Stimulated activated naive B cell treated with anti-CD40 and anti-IgM and Interleukin-4, amounts not matched to agents 10 μg/mL and 1 μg/mL and 100 μg/mL, for 72 hours (primary cell): Measurements from ENCODE around the gene C16orf90.
A peak's percentile ranks its signal among the peaks of the same experiment; 100 is the strongest.
"Not testable (repeated sequence)": the region's sequence is repeated elsewhere in the genome, so short reads cannot be mapped to it uniquely, and the experiment has no call there.

ENCODE experiments used
- ATAC-seq, 2 donors: fragments of 150-1000 bp; cut with Tn5 transposase; replicated peaks; 2 replicates each; pipeline ENCODE4 v1.10.0; 2021; ENCODE audit warnings: moderate library complexity in 1 of 2
- DNase-seq: peaks from one replicate; pipeline ENCODE4 v3.0.0; 2021
- H3K27ac Mint-ChIP-seq: one replicate; pipeline ENCODE4 v1.8.0; 2022; ENCODE audit warnings: mild to moderate bottlenecking, mixed read lengths
- H3K27me3 Mint-ChIP-seq, 2 donors: one replicate each; pipeline ENCODE4 v1.8.0; 2022; ENCODE audit warnings: mixed read lengths in 2 of 2
- H3K36me3 Mint-ChIP-seq, 2 donors: one replicate each; pipeline ENCODE4 v1.8.0; 2022; ENCODE audit warnings: mixed read lengths in 2 of 2, mild to moderate bottlenecking in 1 of 2
- H3K4me1 Mint-ChIP-seq, 2 donors: one replicate each; pipeline ENCODE4 v1.8.0; 2022; ENCODE audit warnings: mixed read lengths in 2 of 2, mild to moderate bottlenecking in 1 of 2
- H3K4me3 Mint-ChIP-seq, 2 donors: one replicate each; pipeline ENCODE4 v1.8.0; 2022; ENCODE audit warnings: mild to moderate bottlenecking in 2 of 2, mixed read lengths in 2 of 2, moderate library complexity in 1 of 2
- H3K9me3 Mint-ChIP-seq, 2 donors: one replicate each; pipeline ENCODE4 v1.8.0; 2022; ENCODE audit warnings: mixed read lengths in 2 of 2, mild to moderate bottlenecking in 1 of 2

C16orf90 gene

GRCh38 chr16:3484318-3485096, 10.8 kb downstream of the C16orf90 start:
- Mint-ChIP-seq H3K36me3 (peaks cover 53 to 56% of the 10 kb centered on the region in 2 donors), H3K4me3 (no peak overlapping the region), H3K9me3 (no peaks in the 10 kb centered on the region), H3K27ac (no peak overlapping the region), H3K27me3 (no peaks in the 10 kb centered on the region), H3K4me1 (peaks cover 0 to 4% of the 10 kb centered on the region in 2 donors)
- no peak for ATAC-seq
- no peak for DNase-seq

GRCh38 chr16:3482659-3483241, 12.5 kb downstream of the C16orf90 start:
- H3K27ac Mint-ChIP-seq: peak overlapping the region; percentile 10
- H3K36me3 Mint-ChIP-seq: peaks cover 54 to 65% of the 10 kb centered on the region in 2 donors
- DNase-seq: no peak

GRCh38 chr16:3481696-3482658, 13.3 kb downstream of the C16orf90 start:
- Mint-ChIP-seq H3K36me3 (peaks cover 51 to 59% of the 10 kb centered on the region in 2 donors), H3K27ac (peak overlapping the region; percentile 65), H3K4me1 (peaks cover 0 to 6% of the 10 kb centered on the region in 2 donors), H3K27me3 (no peaks in the 10 kb centered on the region), H3K9me3 (no peaks in the 10 kb centered on the region), H3K4me3 (no peak overlapping the region)
- ATAC-seq (no peak), DNase-seq (no peak)

More at GRCh38 chr16:3482659-3483241, 12.5 kb downstream of the C16orf90 start:
- ATAC-seq: no peak
- Mint-ChIP-seq H3K4me3 (no peak overlapping the region), H3K27me3 (no peaks in the 10 kb centered on the region), H3K9me3 (no peaks in the 10 kb centered on the region), H3K4me1 (peaks cover 0 to 6% of the 10 kb centered on the region in 2 donors)

- H3K4me3 Mint-ChIP-seq: no peak overlapping the region
- H3K27ac Mint-ChIP-seq: peak overlapping the region; percentile 65
- no peak for DNase-seq
- ATAC-seq: no peak
- H3K27me3 Mint-ChIP-seq: no peaks in the 10 kb centered on the region
- peaks cover 46 to 55% of the 10 kb centered on the region in 2 donors for H3K36me3 Mint-ChIP-seq
- H3K4me1 Mint-ChIP-seq: peaks cover 0 to 6% of the 10 kb centered on the region in 2 donors
- no peaks in the 10 kb centered on the region for H3K9me3 Mint-ChIP-seq
Observed at GRCh38 chr16:3480901-3481695, 14.2 kb downstream of the C16orf90 start.

- Mint-ChIP-seq H3K4me3 (no peak overlapping the region), H3K9me3 (no peaks in the 10 kb centered on the region), H3K27me3 (no peaks in the 10 kb centered on the region), H3K36me3 (peaks cover 44 to 61% of the 10 kb centered on the region in 2 donors), H3K27ac (no peak overlapping the region), H3K4me1 (peaks cover 9 to 11% of the 10 kb centered on the region in 2 donors)
- no peak for DNase-seq
- ATAC-seq: peak in 1 of 2 donors; percentile 34
Observed at GRCh38 chr16:3479654-3480216, 15.6 kb downstream of the C16orf90 start.

- ATAC-seq (no peak), DNase-seq (no peak)
- H3K36me3 Mint-ChIP-seq: peaks cover 37 to 52% of the 10 kb centered on the region in 2 donors
- H3K4me1 Mint-ChIP-seq: peaks cover 10 to 11% of the 10 kb centered on the region in 2 donors
- peaks cover 0 to 1% of the 10 kb centered on the region in 2 donors for H3K9me3 Mint-ChIP-seq
- H3K27ac Mint-ChIP-seq: no peak overlapping the region
- H3K27me3 Mint-ChIP-seq: no peaks in the 10 kb centered on the region
- H3K4me3 Mint-ChIP-seq: no peak overlapping the region
Observed at GRCh38 chr16:3478242-3478925, 16.9 kb downstream of the C16orf90 start.

- H3K4me3 Mint-ChIP-seq: no peak overlapping the region
- H3K4me1 Mint-ChIP-seq: peaks cover 14 to 15% of the 10 kb centered on the region in 2 donors
- H3K27me3 Mint-ChIP-seq: no peaks in the 10 kb centered on the region
Observed at GRCh38 chr16:3476409-3476808, 18.9 kb downstream of the C16orf90 start.

GRCh38 chr16:3475604-3476375, 19.5 kb downstream of the C16orf90 start:
- H3K4me3 Mint-ChIP-seq: no peak overlapping the region
- DNase-seq: no peak
- peaks cover 32 to 48% of the 10 kb centered on the region in 2 donors for H3K36me3 Mint-ChIP-seq
- no peaks in the 10 kb centered on the region for H3K27me3 Mint-ChIP-seq
- H3K27ac Mint-ChIP-seq: peak overlapping the region; percentile 60
- ATAC-seq: no peak
- H3K9me3 Mint-ChIP-seq: peaks cover 0 to 7% of the 10 kb centered on the region in 2 donors
- H3K4me1 Mint-ChIP-seq: peaks cover 14 to 18% of the 10 kb centered on the region in 2 donors

More at GRCh38 chr16:3476409-3476808, 18.9 kb downstream of the C16orf90 start:
- Mint-ChIP-seq H3K9me3 (peaks cover 0 to 7% of the 10 kb centered on the region in 2 donors), H3K27ac (no peak overlapping the region), H3K36me3 (peaks cover 38 to 50% of the 10 kb centered on the region in 2 donors)
- no peak for ATAC-seq
- DNase-seq: no peak

GRCh38 chr16:3474870-3475269, 20.4 kb downstream of the C16orf90 start:
- DNase-seq, ATAC-seq, H3K9me3 Mint-ChIP-seq, H3K27ac Mint-ChIP-seq, H3K27me3 Mint-ChIP-seq, H3K4me3 Mint-ChIP-seq: not testable (repeated sequence)
- peaks cover 14 to 25% of the 10 kb centered on the region in 2 donors for H3K4me1 Mint-ChIP-seq
- H3K36me3 Mint-ChIP-seq: peaks cover 31 to 49% of the 10 kb centered on the region in 2 donors

GRCh38 chr16:3474136-3474779, 21.0 kb downstream of the C16orf90 start:
- Mint-ChIP-seq H3K4me3 (no peak overlapping the region), H3K4me1 (peaks cover 9 to 27% of the 10 kb centered on the region in 2 donors), H3K9me3 (peaks cover 0 to 7% of the 10 kb centered on the region in 2 donors), H3K27me3 (no peaks in the 10 kb centered on the region), H3K36me3 (peaks cover 31 to 44% of the 10 kb centered on the region in 2 donors), H3K27ac (no peak overlapping the region)
- ATAC-seq: no peak
- no peak for DNase-seq

- peaks cover 29 to 42% of the 10 kb centered on the region in 2 donors for H3K36me3 Mint-ChIP-seq
- not testable (repeated sequence) for DNase-seq, H3K27me3 Mint-ChIP-seq, H3K9me3 Mint-ChIP-seq, H3K4me3 Mint-ChIP-seq, H3K27ac Mint-ChIP-seq, ATAC-seq
- peaks cover 9 to 30% of the 10 kb centered on the region in 2 donors for H3K4me1 Mint-ChIP-seq
Observed at GRCh38 chr16:3473596-3473943, 21.7 kb downstream of the C16orf90 start.
